GM12891 (cell line): ENCODE measurements around the gene GPC3.
"Not testable (repeated sequence)": the region's sequence is repeated elsewhere in the genome, so short reads cannot be mapped to it uniquely, and the experiment has no call there.

Experiments used
- DNase-seq: peaks from one replicate; pipeline ENCODE4 v3.0.0; 2011; ENCODE audit warnings: low spot score; ENCODE audit not compliant: insufficient read length
- FAIRE-seq: peaks from 2 replicates; lab custom pipeline; 2011; peaks lifted over from hg19 to GRCh38; lab: Jason Lieb, UNC
- PAX5 ChIP-seq: IDR thresholded peaks from 2 replicates; pipeline ENCODE4 v1.6.1; 2011; ENCODE audit warnings: low read length, moderate library complexity, mild to moderate bottlenecking; ENCODE audit not compliant: insufficient read depth, severe bottlenecking
- POLR2A ChIP-seq: IDR thresholded peaks from 2 replicates; pipeline ENCODE4 v1.6.1; 2011; ENCODE audit warnings: low read depth, low read length, control low read depth
- POLR2AphosphoS5 ChIP-seq: IDR thresholded peaks from 2 replicates; pipeline ENCODE4 v1.6.1; 2011; ENCODE audit warnings: low read depth, low read length, control low read depth
- POU2F2 ChIP-seq: IDR thresholded peaks from 2 replicates; pipeline ENCODE4 v1.6.1; 2011; ENCODE audit warnings: low read depth, mild to moderate bottlenecking, control low read depth, low read length, moderate library complexity
- SPI1 ChIP-seq: IDR thresholded peaks from 2 replicates; pipeline ENCODE4 v1.6.1; 2011; ENCODE audit warnings: low read depth, low read length, control low read depth
- TAF1 ChIP-seq: IDR thresholded peaks from 2 replicates; pipeline ENCODE4 v1.6.1; 2011; ENCODE audit warnings: low read depth, low read length, control low read depth

The GPC3 gene

DNA sequence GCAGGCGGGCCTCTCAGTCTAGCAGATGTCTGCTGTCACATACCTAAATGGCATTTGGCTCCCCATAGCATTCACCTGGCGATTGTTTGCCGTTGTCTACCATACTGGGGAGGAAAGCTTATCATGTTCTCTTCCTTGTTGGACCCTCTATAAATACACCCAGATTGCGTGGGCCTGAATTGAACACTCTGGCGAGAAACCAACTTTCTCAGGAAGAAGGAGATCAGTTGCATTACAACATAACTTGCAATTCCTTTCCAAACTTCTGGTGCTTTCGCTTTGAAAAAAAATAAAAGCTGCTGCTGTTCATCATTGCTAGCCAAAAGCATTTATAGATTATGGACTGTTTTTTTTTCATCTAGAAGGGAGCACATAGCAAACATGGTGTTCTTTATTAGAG, 340.1 kb downstream of the GPC3 start:
- TF ChIP-seq POLR2AphosphoS5 (no peak), POLR2A (no peak), SPI1 (no peak), PAX5 (no peak), TAF1 (no peak), POU2F2 (no peak)
- DNase-seq = no peak
- FAIRE-seq = no peak

DNA sequence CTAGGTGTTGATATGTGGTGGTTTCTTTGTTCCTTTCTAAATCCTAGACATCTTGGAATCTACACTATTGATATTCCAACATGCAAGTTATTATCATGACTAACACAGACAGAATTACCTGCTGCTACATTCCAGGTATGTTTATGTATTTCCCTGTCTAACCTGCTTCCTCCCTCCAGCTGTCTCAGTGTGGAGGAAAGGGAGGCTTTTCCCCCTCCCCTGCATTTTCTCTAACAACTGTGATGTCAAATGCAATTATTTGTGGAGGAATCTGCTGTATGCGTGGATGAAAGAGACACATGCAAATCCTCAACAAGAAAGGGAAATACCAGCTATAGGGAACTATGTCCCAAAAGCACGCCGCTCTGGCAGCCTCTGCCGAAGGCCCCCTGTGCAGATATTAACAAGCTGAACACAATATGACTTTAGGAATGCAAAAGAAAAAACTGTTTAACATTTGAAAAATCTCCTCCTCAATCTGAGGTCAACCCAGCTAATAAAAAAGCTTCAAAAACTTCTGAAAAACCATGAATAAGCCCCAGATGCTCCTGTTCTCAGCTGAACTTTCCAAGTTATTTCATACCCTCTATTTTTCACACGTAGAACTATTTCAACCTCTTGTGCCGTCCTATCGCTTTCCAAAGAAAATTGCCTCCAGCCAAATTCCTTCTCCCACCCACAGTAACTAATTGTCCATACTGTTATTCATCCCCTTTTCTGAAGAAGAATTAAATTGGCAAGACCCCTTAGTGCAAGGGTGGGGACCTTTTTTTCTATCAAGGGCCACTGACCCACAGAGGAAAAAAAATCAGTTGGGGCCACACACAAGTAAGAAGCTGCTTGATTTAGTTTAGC, 345.0 kb downstream of the GPC3 start:
- TF ChIP-seq TAF1 (no peak), POLR2AphosphoS5 (no peak), POLR2A (no peak), SPI1 (no peak), POU2F2 (no peak), PAX5 (no peak)
- DNase-seq = no peak
- no peak for FAIRE-seq

DNA sequence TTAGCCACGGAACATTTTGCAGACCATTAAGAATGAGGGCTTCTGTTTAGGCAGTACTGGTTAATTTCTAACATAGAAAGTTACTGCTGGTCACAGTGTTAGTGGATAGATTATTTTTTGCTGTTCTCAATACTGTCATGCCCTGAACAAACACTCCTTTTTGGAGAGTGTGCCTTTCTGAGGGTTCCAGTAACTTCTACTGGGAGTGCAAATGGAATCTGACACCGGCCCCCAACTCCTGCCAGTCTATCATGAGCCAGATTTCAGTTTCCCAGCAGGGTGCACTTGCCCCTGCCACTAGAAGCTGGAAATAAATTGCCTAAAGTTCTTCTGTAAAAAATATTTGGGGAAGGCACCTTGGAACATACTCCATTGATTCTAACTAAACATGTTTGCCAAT, 345.7 kb downstream of the GPC3 start:
- no peak for TF ChIP-seq TAF1
- no peak for TF ChIP-seq POLR2A
- no peak for TF ChIP-seq PAX5
- no peak for TF ChIP-seq POU2F2
- no peak for TF ChIP-seq POLR2AphosphoS5
- TF ChIP-seq SPI1 = no peak
- DNase-seq (no peak), FAIRE-seq (no peak)

GRCh38 chrX:133638285-133638684, 347.1 kb downstream of the GPC3 start:
- FAIRE-seq (no peak), DNase-seq (no peak)
- TF ChIP-seq POU2F2 = no peak
- no peak for TF ChIP-seq POLR2AphosphoS5
- no peak for TF ChIP-seq POLR2A
- no peak for TF ChIP-seq PAX5
- TF ChIP-seq SPI1 = no peak
- TF ChIP-seq TAF1 = no peak

DNA sequence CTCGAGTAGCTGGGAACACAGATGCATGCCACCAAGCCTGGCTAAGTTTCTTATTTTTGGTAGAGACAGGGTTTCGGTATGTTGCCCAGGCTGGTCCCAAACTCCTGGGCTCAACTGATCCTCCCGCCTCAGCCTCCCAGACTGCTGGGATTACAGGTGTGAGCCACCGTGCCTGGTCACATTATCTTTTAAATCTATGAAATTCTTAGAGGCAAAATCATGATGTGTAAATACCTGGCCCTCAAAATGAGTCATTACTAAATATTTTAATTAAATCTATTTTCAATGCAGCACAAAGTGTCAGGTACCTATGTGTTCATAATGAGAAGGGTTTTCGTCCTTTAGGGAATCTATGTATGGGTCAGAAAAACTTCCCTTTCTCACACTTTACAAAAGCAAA, 347.6 kb downstream of the GPC3 start:
- TF ChIP-seq PAX5 (no peak), TAF1 (no peak), POLR2A (no peak), POU2F2 (no peak), POLR2AphosphoS5 (no peak), SPI1 (no peak)
- no peak for FAIRE-seq
- DNase-seq = no peak

DNA sequence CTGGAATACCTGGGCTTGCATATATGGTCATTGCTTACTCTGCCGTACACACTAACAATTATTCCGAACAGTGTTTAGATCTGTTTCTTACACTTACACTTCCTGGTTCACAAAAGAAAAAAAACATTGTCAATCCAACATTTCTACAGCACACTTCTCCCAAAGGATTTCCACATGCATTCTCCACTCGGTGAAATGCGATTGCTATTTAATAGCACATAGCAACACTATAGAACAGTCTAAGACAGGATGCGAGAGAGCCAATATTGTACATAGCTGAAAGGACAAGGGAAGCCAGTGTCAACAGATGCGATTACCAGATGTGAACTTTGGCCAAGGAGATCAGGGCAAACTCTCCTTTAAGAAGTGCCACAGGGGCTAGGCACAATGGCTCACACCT, 349.4 kb downstream of the GPC3 start:
- TF ChIP-seq TAF1 = no peak
- TF ChIP-seq POLR2AphosphoS5 = no peak
- no peak for TF ChIP-seq POLR2A
- no peak for TF ChIP-seq SPI1
- TF ChIP-seq POU2F2 = no peak
- TF ChIP-seq PAX5 = no peak
- FAIRE-seq (no peak), DNase-seq (no peak)

DNA sequence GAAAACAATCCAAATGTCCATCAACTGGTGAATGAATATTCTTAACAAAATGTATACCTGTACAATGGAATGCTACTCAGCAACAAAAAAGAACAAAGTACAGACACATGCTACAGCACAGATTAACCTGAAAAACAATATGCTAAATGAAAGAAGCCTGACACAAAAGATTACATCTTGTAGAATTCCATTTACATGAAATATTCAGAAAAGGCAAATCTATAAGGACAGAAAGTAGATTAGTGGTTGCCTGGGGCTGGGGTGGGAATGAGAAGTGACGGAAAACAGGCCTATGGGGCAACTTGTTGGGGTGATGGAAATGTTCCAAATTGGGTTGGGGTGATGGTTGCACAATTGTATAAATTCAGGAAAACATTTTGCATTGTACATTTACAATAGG, 351.0 kb downstream of the GPC3 start:
- no peak for FAIRE-seq
- TF ChIP-seq TAF1 = no peak
- TF ChIP-seq POLR2AphosphoS5 = no peak
- TF ChIP-seq PAX5 = no peak
- no peak for TF ChIP-seq SPI1
- no peak for TF ChIP-seq POU2F2
- DNase-seq = no peak

DNA sequence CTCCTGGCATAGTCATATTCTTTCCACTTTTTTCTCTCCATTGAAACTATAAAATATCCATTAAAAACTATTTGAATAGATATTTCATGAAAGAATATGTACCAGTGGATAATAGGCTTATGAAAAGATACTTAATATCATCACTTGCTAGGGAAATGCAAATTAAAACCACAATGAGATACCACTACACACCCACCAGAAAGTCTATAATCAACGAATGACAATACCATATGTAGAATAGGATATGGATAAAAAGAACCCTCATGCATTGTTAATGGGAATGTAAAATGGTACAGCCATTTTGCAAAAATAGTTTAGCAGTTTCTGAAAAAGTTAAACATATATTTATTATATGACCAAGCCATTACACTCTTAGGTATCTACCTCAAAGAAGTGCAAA, 351.4 kb downstream of the GPC3 start:
- no peak for DNase-seq
- FAIRE-seq = no peak
- TF ChIP-seq POLR2AphosphoS5 = no peak
- no peak for TF ChIP-seq SPI1
- TF ChIP-seq POLR2A = no peak
- TF ChIP-seq POU2F2 = no peak
- no peak for TF ChIP-seq TAF1
- no peak for TF ChIP-seq PAX5

DNA sequence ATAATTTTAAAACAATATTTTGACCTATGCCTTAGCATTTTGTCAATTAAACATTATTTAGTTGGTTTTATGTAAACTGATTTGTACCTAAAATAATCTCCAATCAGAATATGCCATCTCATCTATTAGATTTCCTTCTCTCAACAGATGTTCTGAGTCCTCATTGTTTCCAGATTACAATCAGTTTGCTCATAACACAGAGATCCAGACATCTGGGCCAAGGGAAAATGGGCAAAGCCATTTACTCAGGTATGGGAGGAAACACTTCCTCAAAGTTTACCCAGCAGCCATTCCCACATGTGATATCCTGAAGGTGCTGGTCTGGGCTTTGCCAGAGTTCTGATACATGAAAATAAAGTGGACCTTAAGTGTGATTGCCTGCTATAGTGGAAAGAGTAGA, 352.2 kb downstream of the GPC3 start:
- FAIRE-seq (no peak), DNase-seq (no peak)
- no peak for TF ChIP-seq POLR2AphosphoS5
- no peak for TF ChIP-seq PAX5
- no peak for TF ChIP-seq SPI1
- no peak for TF ChIP-seq POU2F2
- TF ChIP-seq POLR2A = no peak
- no peak for TF ChIP-seq TAF1

GRCh38 chrX:133630362-133630761, 355.0 kb downstream of the GPC3 start:
- no peak for FAIRE-seq
- TF ChIP-seq TAF1 (no peak), SPI1 (no peak), PAX5 (no peak)

DNA sequence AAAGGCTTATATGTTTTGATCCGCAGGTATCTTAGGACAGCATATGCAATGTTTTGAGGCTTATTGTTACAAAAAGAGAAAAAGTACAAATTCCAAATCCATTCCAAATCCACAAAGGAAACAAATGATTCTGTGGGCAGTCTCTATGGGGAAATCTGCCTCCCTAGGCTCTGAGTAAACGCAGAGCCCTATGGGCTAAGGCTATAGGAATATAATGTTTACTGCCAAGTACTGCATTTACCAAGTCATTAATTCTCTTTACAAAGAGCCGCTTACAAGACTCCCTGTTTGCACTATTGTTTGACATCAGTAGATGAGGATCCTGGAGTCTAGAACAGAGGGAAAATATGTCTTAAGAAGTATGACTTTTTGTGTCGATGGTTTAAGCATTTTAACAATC, 357.7 kb downstream of the GPC3 start:
- FAIRE-seq (no peak), DNase-seq (no peak)
- TF ChIP-seq POLR2AphosphoS5 (no peak), SPI1 (no peak), PAX5 (no peak), TAF1 (no peak), POLR2A (no peak), POU2F2 (no peak)

More at GRCh38 chrX:133630362-133630761, 355.0 kb downstream of the GPC3 start:
- no peak for DNase-seq

- DNase-seq = not testable (repeated sequence)
Measured at GRCh38 chrX:133621384-133621783, 364.0 kb downstream of the GPC3 start.

More at GRCh38 chrX:133621384-133621783, 364.0 kb downstream of the GPC3 start:
- FAIRE-seq = not testable (repeated sequence)
